ENCODE measurements around the gene GDPD5.
"Not testable (repeated sequence)": the region's sequence is repeated elsewhere in the genome, so short reads cannot be mapped to it uniquely, and the experiment has no call there.

Gene GDPD5

DNA sequence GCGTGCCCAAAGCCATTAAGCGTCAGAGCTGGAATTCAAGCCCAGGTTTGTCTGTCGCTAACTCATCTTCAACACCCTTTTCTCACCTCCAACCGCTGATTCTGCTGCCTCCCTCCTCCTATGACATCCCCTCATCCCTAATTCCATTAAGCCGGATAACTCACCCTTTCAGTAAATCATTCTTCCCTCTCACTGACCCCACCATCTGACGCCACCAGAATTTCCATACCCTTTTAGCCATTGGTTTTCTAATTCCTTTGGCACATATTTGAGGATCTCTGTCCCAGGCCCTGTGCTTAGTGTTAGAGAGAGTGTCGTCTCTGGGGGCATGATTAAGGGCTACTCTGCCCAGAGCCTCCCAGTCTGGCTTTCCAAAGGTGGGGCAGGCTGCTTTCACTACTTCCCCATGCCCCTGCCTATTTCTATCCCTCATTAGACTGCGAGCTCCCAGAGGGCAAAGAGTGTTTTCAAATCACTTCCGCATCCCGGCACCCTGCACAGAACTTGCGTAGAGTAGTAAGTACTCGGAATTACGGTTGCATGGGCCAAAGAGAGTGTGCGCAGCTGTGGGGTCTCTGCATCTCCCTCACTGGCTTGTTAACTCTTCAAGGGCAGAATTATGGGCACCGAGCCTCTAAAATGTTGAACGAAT, 96.6 kb downstream of the GDPD5 start:
- no peak for DNase-seq (ENCODE audit: low spot score)

- DNase-seq (ENCODE audit: low spot score), result peak; percentile 83
Measured at GRCh38 chr11:75428281-75428724, 97.4 kb downstream of the GDPD5 start.

DNA sequence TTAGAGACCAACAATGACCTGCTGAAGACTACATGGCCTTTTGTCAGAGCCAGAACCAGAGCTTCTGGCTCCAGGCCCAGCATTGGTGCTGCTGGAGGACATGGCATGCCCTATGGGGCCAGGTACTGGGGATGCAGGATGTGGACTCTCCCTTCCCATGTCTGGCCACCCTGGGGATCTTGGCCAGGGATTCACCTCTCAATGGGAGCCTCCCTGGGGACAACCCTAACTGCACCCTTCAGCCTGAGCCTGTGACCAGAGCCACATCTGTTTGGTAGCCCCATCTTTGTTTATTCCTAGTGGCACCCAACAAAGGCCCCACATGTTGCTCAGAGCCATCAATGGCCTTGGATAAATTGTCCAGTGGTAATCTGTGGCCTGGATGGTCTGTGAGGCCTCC, 98.6 kb downstream of the GDPD5 start:
- DNase-seq (ENCODE audit: low spot score), result no peak

GRCh38 chr11:75426720-75427086, 99.0 kb downstream of the GDPD5 start:
- DNase-seq (ENCODE audit: low spot score), result no peak

DNA sequence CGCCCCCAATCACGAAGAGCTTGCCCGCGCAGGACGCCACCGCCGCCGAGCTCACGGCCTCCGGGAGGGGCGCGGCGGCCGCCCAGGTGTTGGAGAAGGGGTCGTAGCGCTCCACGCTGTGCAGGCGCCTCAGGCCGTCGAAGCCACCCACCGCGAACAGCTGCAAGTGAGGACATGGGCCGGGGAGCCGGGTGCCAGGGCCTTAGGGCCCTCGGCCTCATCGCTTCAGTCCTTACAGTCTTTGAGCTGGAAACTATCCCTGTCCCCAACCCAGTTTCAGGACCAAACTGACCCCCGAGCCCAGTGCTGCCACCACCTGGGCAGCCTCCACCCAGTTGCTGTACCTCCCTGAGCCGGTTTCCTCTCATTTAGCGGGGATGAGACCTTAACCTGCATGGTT, 100.3 kb downstream of the GDPD5 start:
- DNase-seq (ENCODE audit: low spot score), result no peak

GRCh38 chr11:75424396-75424795, 101.3 kb downstream of the GDPD5 start:
- no peak for DNase-seq (ENCODE audit: low spot score)

DNA sequence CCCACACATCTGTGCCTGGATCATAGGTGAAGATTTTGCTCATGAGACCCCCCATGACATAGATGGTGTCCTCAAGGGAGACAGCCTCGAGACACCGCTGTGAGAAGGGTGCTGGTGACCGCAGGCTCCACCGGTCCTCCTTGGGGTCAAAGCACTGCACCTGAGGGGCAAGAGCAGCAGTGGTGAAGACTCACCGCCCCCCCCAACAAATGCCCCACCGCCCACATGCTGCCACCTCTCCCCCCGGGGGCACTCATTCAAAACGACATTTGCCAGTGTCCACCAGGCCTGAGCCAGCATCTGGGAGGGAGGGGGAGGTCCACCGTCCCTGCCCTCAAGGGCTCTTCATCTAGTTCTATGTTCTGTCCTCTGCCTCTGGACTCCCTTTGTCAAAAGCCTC, 102.0 kb downstream of the GDPD5 start:
- no peak for DNase-seq (ENCODE audit: low spot score)

DNA sequence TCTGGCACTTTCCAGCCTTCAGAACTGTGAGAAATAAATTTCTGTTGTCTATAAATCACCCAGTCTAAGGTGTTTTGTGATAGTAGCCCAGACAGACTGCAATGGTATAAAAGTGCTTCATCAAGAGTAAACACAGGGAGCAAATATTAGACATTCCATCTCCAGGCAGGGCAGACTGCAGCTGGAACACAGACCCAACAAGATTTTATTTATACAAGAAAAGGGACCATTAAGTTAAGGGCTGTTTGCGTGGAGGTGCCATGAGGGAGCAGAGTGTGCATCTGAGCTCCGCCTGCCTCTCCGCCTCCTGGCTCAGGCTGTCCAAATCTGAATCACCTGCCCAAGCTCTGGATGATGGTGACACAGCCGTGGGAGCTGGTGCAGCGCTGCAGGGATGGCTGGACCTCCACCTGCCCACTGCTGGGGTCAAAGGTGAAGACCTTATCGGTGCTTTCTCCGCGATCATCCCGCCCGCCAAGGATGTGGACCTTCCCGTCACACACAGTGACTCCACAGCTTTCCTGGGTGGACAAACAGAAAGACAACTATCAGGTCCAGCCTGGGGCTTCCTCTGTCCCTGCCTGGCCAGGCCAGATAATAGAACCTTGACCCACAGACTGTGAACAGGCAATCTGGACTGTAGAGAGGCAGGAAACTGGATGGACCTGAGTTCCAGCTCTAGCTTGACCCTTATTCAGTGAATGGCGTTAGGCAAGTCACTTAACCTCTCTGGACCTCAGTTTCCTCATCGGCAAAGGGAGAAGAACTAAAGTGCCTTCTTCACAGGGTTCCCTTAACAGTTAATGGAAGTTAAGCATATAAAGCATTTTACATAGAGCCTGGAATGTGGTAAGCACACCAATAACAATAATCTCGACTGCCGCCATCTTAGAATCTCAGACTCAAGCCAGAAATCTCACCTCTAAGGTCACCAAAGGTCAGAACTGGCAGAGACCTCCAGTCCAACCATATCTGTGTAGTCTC, 103.2 kb downstream of the GDPD5 start:
- no peak for DNase-seq (ENCODE audit: low spot score)

DNA sequence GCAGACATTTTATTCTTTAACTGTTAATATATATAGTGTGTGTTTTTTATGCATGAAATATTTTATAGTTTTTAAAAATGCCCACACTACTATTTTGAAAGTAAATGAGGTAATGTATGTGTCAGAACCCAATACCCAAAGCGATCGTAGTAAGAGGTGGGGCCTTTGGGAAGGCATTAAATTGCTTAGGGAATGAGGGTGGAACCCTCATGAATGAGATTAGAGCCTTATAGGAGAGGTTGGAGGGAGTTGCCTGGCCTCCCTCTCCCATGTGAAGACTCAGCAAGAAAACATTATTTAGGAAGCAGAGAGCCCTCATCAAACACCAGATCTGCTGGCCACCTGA, 103.9 kb downstream of the GDPD5 start:
- DNase-seq (ENCODE audit: low spot score), result no peak

DNA sequence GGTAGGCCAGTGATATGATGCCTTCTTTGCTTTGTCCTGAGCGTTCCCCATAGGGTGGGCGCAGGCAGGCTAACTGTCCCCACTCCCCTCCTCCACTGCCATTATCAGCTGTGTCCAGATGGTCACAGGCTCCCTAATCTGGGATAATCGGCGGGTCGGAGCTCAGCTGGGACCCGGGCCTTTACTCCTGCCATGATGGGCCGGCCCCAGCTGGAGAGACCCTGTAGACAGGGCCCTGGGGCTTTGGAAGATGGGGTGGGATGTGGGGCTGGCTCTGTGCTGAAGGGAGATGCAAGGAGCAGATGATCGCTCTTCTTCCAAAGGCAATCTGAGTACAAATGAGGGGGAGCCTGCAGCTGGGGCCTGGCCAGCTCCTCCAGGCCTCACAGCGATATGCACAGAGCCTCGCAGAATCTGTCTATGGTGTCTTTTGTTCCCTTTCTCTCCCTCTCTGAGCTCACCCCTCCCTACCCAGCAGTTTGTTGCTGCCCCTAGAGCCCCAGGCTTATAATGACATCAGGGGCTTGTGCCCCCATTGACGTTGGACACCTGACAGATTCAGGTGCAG, 104.6 kb downstream of the GDPD5 start:
- DNase-seq (ENCODE audit: low spot score), result no peak

DNA sequence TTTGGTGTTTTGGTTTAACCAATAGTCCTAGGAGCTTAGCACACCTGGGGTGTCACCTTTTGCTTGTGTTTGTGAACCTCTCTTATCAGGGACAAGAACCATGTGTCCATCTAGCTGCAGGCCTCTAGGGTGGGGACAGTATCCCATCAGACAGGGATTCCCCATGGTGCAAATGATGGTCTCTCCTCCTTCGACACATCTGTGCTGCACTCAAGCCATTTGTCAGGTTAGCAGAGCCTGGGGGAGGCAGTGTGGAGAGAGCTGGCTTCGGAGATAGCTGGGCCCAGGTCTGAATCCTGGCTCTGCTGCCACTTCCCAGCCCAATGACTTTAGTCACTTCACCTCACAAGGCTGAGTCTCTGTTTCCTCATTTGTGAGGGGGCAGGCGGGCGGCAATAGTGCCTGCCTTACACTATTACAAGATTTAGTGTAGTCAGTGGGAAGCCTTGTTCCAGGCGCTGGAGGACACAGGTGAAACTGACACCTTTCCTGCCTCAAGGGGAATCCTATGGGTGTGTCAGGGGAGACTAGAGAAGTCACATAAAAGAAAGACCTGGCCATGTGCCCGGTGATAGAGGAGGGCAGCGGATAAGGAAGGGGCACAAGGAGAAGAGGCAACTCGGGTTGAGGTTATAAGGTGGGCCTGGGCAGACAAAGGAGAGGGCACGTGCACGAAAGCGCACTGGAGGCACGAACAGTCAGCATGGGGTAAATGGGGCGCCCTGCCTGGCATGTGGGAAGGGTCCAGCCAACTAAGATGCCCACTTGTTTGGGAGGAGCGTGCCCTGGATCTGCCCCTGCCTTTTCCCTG, 105.3 kb downstream of the GDPD5 start:
- no peak for DNase-seq (ENCODE audit: low spot score)

DNA sequence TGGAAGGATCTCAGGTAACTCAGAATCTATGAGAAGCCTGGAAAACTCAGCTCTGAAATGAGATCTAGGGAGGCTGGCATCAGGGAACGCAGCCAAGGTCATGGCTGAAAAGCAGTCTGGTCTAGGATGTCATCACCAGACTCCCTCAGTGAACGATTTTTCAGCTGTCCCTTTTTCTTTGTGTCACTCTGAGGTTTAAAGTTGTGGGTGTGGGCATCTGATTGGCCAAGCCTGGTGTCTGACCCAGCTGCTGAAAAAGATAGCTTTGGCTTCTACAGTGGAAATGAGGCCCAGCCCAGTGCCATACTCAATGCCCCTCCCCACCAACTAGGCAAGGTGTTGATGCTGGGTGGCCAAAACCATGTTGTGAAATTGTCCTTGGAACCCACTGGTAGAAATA, 111.9 kb downstream of the GDPD5 start:
- DNase-seq (ENCODE audit: low spot score), result no peak

GRCh38 chr11:75413146-75413545, 112.6 kb downstream of the GDPD5 start:
- not testable (repeated sequence) for DNase-seq (ENCODE audit: low spot score)

GRCh38 chr11:75409971-75410370, 115.8 kb downstream of the GDPD5 start:
- DNase-seq (ENCODE audit: low spot score), result not testable (repeated sequence)

GRCh38 chr11:75408957-75409219, 116.9 kb downstream of the GDPD5 start:
- DNase-seq (ENCODE audit: low spot score), result no peak

DNA sequence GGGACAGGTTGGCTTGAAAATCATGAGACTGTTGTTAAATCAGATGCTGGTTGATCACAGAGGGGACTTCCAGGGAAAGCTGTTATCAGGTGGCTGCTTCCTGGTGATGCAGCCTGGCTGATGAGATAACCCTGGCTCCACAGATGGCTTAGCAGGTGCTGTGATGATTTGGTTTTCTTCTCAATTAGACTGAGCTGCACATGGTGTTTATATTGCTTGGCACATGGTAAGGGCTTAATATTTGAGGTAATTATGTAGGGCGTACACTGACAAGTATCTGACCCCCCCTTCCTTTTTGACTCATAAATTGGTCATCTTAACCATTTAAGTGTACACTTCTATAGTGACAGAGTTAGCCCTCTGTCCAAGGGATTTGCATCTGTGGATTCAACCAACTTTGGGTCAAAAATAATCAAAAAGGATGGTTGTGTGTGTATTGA, 119.4 kb downstream of the GDPD5 start:
- no peak for DNase-seq (ENCODE audit: low spot score)

DNA sequence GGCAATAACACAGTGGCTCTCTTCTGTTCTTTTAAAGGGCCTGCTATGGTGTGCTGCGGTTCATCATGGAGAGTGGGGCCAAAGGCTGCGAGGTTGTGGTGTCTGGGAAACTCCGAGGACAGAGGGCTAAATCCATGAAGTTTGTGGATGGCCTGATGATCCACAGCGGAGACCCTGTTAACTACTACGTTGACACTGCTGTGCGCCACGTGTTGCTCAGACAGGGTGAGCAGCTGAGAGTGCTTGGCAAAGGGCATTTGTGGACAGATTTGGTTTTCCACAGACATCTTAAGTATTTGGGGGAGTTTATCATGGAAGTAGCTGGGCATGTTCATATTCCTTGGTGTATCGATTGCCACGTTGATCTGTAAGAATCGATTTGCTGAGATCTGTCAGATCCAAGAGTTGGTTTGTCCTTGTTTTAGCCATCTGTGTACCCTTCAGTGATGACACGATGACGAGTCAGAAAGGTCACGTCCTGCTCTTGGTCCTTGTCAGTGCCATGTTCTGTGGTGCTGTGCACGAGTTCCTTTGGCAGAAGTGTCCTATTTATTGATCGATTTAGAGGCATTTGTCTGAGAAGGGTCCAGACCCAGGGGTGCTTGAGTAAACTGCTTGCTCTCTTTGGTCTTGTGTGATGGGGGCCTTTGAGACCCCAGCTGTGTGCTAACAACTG, 121.6 kb downstream of the GDPD5 start:
- DNase-seq (ENCODE audit: low spot score), result no peak

DNA sequence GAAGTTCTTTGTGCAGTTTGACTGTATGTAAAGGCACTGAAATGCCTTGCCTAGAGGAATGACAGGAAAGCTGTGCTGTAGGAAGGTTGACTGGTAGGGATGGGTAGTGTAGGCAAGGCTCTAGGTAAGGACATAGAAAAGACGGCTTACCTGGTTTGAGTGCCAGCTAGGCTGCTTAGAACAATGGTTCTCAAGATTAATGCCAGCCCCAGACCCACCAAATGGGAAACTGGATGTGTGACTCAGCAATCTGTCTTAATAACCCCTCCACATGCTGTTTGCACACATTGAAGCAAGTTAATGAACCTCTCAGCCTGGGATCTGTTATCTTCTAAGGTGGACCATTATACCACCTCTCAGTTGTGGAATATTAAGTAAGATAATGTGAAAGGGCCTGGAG, 122.7 kb downstream of the GDPD5 start:
- DNase-seq (ENCODE audit: low spot score), result no peak

GRCh38 chr11:75402002-75402773, 123.6 kb downstream of the GDPD5 start:
- no peak for DNase-seq (ENCODE audit: low spot score)

- DNase-seq (ENCODE audit: low spot score), result no peak
Measured at GRCh38 chr11:75400146-75400865, 125.4 kb downstream of the GDPD5 start.
